ENCODE results near the gene CAPN14. TPM values are rescaled to one million over a fixed set of nuclear protein-coding genes. Genes with fewer than 3 reads are reported as not detected.

CAPN14 gene
- total and polyA plus RNA-seq, 2 of the 4 experiments (the other 2 are of a cell fraction), result under 0.01 to 0.09 TPM

DNA sequence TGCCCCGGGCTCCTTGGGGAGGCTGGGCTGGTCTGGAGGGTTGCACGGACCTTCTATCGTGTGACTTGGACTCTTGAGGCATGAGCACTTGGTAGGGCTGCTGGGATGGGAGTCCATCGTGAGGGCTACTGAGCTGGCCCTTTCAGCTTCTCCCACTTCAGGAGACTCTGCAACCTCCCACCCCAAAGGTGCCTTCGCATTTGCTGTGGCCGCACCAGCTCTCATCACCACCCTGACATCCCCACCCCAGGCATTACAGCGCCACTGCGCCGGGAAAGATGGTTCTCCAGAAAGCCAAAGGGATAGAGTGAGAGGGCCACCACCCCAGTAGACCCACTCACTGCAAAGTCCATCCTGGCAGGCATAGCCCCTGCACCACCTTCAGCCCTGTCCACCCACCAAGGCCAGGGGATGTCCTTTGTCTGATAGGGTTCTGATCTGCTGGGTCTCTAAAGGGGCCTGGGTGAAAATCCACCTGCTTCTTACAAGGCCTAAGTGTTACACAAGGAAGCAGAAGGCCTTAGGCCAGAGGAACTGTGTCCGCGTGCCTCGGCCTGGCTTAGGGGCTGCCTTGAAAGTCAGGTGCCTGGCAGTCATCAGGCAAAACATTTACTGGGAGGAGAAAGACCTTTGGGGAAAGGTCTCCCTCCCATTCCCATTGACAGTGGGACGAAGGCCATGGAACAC, 21.7 kb upstream of the CAPN14 start:
- no peak overlapping the region for H3K23ac ChIP-seq (ENCODE audit: low read depth, low read length)
- POLR2A ChIA-PET (ENCODE audit: unreplicated experiment), result interaction anchor here (0.7 kb wide), 1 partner anchor 85 kb away, joined by 3 read pairs; no protein-coding TSS in a partner anchor
- H2BK20ac ChIP-seq (ENCODE audit: low read depth, low read length), result no peak overlapping the region
- dilution Hi-C loops (cut with HindIII; ENCODE audit: low sequenced_read_pairs, unreplicated experiment) (no loop called here), in situ Hi-C loops (cut with MboI; ENCODE audit: low sequenced_read_pairs) (no loop called here), intact Hi-C loops (cut with micrococcal nuclease) (no loop called here)
- no peak overlapping the region for H4K8ac ChIP-seq (ENCODE audit: low read depth in 2 of 2, low read length in 2 of 2)
- no peak overlapping the region for H3K18ac ChIP-seq (ENCODE audit: low read depth, low read length)
- H2AFZ ChIP-seq (replicated peaks; ENCODE audit: low read length, poor library complexity), result no peak overlapping the region
- no peak overlapping the region for H3K56ac ChIP-seq (ENCODE audit: extremely low read depth, insufficient read depth, low read length)
- H3K27me3 ChIP-seq (ENCODE audit: control insufficient read depth, insufficient read depth, low read length), result no peaks in the 10 kb centered on the region
- H3K4ac ChIP-seq (ENCODE audit: low read depth, low read length), result no peak overlapping the region
- no peak overlapping the region for H3K27ac ChIP-seq (ENCODE audit: insufficient read depth, low read length)
- DNase-seq (no peak), ATAC-seq (ENCODE audit: low read depth) (no peak)
- peaks cover 19% of the 10 kb centered on the region; the same call in 1 of the 2 replicates for H3K9me1 ChIP-seq (ENCODE audit: insufficient read depth, low read length)
- H4K5ac ChIP-seq (ENCODE audit: low read depth, low read length), result no peak overlapping the region
- peaks cover 8% of the 10 kb centered on the region; the same call in 1 of the 2 replicates for H3K4me1 ChIP-seq (ENCODE audit: control insufficient read depth, insufficient read depth, low read length)
- H3K14ac ChIP-seq (replicated peaks; ENCODE audit: low read depth, low read length), result no peak overlapping the region
- no peak overlapping the region for H2AK5ac ChIP-seq (ENCODE audit: low read depth, low read length)
- WGBS, 2 experiments (ENCODE audit: extremely low coverage in 2 of 2, insufficient read length in 1 of 2), result no CpG with 5 or more reads among the region's 13 CpGs
- H2AK9ac ChIP-seq (replicated peaks; ENCODE audit: low read depth, low read length, poor library complexity), result no peak overlapping the region
- no peak overlapping the region for H3K4me3 ChIP-seq (ENCODE audit: insufficient read depth, low read depth, low read length)
- no peak for TF ChIP-seq SMC3 (IDR thresholded peaks at IDR 0.05; ENCODE audit: low read depth, low read length)
- no peak for TF ChIP-seq RFX5 (IDR thresholded peaks at IDR 0.05; ENCODE audit: low read depth, low read length)
- no peak for TF ChIP-seq MAZ (IDR thresholded peaks at IDR 0.05; ENCODE audit: borderline replicate concordance, low read depth, low read length)
- TF ChIP-seq RCOR1 (IDR thresholded peaks at IDR 0.05; ENCODE audit: insufficient replicate concordance, low read length), result no peak
- TF ChIP-seq, protein P1, sequence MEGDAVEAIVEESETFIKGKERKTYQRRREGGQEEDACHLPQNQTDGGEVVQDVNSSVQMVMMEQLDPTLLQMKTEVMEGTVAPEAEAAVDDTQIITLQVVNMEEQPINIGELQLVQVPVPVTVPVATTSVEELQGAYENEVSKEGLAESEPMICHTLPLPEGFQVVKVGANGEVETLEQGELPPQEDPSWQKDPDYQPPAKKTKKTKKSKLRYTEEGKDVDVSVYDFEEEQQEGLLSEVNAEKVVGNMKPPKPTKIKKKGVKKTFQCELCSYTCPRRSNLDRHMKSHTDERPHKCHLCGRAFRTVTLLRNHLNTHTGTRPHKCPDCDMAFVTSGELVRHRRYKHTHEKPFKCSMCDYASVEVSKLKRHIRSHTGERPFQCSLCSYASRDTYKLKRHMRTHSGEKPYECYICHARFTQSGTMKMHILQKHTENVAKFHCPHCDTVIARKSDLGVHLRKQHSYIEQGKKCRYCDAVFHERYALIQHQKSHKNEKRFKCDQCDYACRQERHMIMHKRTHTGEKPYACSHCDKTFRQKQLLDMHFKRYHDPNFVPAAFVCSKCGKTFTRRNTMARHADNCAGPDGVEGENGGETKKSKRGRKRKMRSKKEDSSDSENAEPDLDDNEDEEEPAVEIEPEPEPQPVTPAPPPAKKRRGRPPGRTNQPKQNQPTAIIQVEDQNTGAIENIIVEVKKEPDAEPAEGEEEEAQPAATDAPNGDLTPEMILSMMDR (conservative IDR thresholded peaks at IDR 0.05; ENCODE audit: low read depth, low read length), result no peak
- no peak for TF ChIP-seq FOS (IDR thresholded peaks at IDR 0.05; ENCODE audit: low read depth, low read length)
- no peak for TF ChIP-seq RAD21 (IDR thresholded peaks at IDR 0.05; ENCODE audit: low read length)
- TF ChIP-seq NFE2L2 (IDR thresholded peaks at IDR 0.05; ENCODE audit: low read depth, low read length), result no peak
- TF ChIP-seq, protein P2, sequence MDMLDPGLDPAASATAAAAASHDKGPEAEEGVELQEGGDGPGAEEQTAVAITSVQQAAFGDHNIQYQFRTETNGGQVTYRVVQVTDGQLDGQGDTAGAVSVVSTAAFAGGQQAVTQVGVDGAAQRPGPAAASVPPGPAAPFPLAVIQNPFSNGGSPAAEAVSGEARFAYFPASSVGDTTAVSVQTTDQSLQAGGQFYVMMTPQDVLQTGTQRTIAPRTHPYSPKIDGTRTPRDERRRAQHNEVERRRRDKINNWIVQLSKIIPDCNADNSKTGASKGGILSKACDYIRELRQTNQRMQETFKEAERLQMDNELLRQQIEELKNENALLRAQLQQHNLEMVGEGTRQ (IDR thresholded peaks at IDR 0.05; ENCODE audit: low read depth, low read length), result no peak
- no peak for TF ChIP-seq MXI1 (IDR thresholded peaks at IDR 0.05; ENCODE audit: borderline replicate concordance, low read depth, low read length)
- no peak for TF ChIP-seq CHD1 (IDR thresholded peaks at IDR 0.05; ENCODE audit: low read depth, low read length)
- no peak for TF ChIP-seq MAFK (IDR thresholded peaks at IDR 0.05; ENCODE audit: low read depth, low read length)
- TF ChIP-seq, protein P3, sequence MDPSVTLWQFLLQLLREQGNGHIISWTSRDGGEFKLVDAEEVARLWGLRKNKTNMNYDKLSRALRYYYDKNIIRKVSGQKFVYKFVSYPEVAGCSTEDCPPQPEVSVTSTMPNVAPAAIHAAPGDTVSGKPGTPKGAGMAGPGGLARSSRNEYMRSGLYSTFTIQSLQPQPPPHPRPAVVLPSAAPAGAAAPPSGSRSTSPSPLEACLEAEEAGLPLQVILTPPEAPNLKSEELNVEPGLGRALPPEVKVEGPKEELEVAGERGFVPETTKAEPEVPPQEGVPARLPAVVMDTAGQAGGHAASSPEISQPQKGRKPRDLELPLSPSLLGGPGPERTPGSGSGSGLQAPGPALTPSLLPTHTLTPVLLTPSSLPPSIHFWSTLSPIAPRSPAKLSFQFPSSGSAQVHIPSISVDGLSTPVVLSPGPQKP (IDR thresholded peaks at IDR 0.05; ENCODE audit: borderline replicate concordance, low read depth, low read length), result no peak
- H3K9ac ChIP-seq (ENCODE audit: low read depth, low read length), result no peak overlapping the region
- no peak overlapping the region for H2BK5ac ChIP-seq (ENCODE audit: low read depth, low read length, poor library complexity, severe bottlenecking)
- H3K9me3 ChIP-seq (ENCODE audit: control insufficient read depth, insufficient read depth, low read length), result no peaks in the 10 kb centered on the region
- peaks cover 19% of the 10 kb centered on the region for H4K20me1 ChIP-seq (ENCODE audit: insufficient read depth, low read length)
- peaks cover 12 to 48% of the 10 kb centered on the region in 2 experiments for H3K79me1 ChIP-seq (ENCODE audit: low read depth in 1 of 2, low read length in 2 of 2)
- H3K4me2 ChIP-seq (ENCODE audit: low read depth, low read length), result no peak overlapping the region
- CTCF ChIA-PET, result no interaction called here
- no peak overlapping the region for H4K91ac ChIP-seq (ENCODE audit: insufficient read depth, low read depth, low read length)
- BruUV-seq (replicated peaks), result no TSS peak
- H3K36me3 ChIP-seq (ENCODE audit: control insufficient read depth, insufficient read depth, low read length), result peaks cover under 1% of the 10 kb centered on the region
- H2BK120ac ChIP-seq (ENCODE audit: low read depth, low read length), result no peak overlapping the region
- H2BK15ac ChIP-seq (ENCODE audit: low read depth, low read length), result no peak overlapping the region
